SU-DHL-6 (cell line): ENCODE results near the gene LRRC3.

Experiments used
- CTCF ChIP-seq: fragments of 200-600 bp; sonication (generic); IDR thresholded peaks from one replicate; pipeline ENCODE4 v1.5.1; 2017; ENCODE audit warnings: antibody characterized with exemption, mild to moderate bottlenecking, low read length, moderate library complexity; ENCODE audit not compliant: insufficient read depth, poor library complexity, severe bottlenecking
- EZH2phosphoT487 ChIP-seq: fragments of 200-600 bp; sonication (generic), shearing (Covaris generic); conservative IDR thresholded peaks from 2 replicates; pipeline ENCODE4 v1.6.1; 2018; ENCODE audit warnings: mild to moderate bottlenecking, antibody characterized with exemption, low read length, moderate library complexity, mixed read lengths

GRCh38 chr21:44496564-44497550, 41.5 kb downstream of the LRRC3 start:
- TF ChIP-seq CTCF (no peak), EZH2phosphoT487 (no peak)
